AG09319 (cell line): ENCODE measurements around the gene SLC6A8.

Experiments used
- DNase-seq: peaks from one replicate; pipeline ENCODE4 v3.0.0-alpha.2; 2010; ENCODE audit warnings: low read depth; ENCODE audit errors: extremely low read depth
- TF ChIP-seq, protein P1 (sequence below): IDR thresholded peaks from 2 replicates; pipeline ENCODE4 v1.5.1; 2011; ENCODE audit warnings: low read depth, mild to moderate bottlenecking, inconsistent platforms, low read length, moderate library complexity

Gene SLC6A8

DNA sequence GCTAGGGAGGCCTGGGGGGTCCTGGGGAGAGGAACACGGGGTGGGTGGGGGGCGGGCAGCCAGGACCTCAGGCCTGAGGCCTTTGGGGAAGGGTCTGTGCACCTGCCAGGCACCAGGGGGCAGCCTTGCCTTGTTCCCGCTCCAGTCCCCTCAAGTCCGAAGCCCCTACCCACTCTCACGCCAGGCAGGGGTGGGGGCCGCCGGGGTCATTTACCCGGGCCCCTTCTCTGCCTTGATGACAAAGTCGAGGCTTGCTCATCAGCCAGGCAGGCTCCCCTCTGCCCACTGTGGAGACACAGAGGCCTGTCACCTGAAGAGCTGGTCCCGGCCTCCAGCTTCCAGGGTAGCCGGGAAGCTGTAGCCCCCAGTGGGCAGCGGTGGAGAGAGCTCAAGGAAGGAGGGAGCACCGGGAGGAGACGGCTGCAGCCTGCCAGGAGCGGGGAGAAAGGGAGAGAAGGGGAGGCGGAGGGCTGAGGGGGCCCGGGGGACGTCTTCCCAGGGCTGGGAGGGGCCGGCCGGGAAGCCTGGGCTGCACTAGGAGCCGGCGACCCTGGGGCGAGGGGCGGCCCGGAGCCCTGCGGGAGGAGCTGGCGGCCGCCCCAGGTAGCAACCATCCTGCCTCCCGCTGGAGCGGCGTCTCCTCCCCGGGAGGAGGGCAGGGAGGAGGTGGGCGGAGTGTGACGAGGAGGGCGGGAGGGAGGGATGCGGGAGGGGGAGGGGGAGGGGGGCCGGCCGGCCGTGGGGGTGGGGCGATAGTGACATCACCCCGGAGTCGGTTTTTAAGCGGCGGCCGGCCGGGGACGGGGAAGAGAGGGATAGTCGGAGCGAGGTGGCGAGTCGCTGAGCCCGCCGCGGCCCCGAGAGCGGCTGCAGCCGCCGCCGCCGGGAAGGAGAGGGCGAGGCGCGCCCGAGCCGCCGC, at the start of gene SLC6A8:
TSS of gene SLC6A8 (plus strand) at position 806 of the 919 bp plus-strand sequence. CDS start 649 bp downstream, outside the sequence.
- TF ChIP-seq, protein P1, sequence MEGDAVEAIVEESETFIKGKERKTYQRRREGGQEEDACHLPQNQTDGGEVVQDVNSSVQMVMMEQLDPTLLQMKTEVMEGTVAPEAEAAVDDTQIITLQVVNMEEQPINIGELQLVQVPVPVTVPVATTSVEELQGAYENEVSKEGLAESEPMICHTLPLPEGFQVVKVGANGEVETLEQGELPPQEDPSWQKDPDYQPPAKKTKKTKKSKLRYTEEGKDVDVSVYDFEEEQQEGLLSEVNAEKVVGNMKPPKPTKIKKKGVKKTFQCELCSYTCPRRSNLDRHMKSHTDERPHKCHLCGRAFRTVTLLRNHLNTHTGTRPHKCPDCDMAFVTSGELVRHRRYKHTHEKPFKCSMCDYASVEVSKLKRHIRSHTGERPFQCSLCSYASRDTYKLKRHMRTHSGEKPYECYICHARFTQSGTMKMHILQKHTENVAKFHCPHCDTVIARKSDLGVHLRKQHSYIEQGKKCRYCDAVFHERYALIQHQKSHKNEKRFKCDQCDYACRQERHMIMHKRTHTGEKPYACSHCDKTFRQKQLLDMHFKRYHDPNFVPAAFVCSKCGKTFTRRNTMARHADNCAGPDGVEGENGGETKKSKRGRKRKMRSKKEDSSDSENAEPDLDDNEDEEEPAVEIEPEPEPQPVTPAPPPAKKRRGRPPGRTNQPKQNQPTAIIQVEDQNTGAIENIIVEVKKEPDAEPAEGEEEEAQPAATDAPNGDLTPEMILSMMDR, result peak; percentile 25

DNA sequence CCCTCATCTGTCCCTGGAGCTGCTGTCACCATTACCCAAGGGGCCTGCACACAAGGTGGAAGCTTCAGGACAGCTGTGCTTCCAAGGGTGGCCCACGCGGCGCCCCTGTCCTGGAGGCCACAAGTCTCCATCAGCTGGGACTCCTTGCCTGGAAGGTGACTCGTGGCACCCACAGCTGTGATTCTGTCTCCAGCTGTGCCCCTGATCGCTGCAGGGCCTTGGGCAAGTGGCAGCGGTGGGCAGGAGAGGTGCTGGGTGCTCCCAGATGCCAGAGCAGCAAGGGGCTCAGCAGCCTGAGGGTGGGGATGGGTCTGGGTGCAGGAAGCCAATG, 49.7 kb upstream of the SLC6A8 start:
- TF ChIP-seq, protein P1, result no peak
- no peak for DNase-seq

More for the DNA sequence above, at the start of gene SLC6A8:
- peak; percentile 15 for DNase-seq

DNA sequence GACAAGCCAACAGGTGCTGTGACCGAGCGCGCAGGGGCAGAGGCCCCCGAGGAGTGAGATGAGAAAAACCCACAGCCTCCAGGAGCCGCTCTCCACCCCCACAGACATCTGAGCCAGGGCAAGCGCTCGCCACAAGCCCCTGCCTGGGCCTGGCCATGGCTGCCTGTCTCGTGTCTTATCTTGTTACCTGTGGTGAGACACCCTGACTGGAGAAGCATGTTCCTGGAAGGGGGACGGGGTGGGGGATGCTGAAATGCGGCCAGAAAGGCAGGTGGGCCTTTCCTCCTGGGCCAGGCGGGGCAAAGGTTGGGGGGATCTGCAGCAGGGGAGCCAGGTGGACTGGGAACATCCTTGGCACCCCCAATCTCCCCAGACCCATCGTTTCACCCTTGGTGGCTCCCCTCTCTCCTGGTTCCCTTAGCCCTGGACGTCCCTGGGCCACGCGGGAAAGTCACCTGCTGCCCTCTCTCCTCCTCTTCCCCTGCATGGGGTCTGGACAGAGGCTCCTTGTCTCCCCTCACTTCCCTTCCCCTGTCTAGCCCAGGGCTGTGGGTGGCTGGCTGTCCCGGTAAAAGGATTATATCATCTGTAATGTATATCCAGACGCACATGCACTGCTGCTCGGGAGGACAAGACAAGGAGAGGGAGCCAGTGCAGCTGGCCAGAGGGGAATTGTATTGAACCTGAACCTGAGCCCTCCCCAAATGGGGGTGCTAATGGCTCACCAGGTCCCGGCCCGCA, 49.1 kb upstream of the SLC6A8 start:
- DNase-seq, result no peak

DNA sequence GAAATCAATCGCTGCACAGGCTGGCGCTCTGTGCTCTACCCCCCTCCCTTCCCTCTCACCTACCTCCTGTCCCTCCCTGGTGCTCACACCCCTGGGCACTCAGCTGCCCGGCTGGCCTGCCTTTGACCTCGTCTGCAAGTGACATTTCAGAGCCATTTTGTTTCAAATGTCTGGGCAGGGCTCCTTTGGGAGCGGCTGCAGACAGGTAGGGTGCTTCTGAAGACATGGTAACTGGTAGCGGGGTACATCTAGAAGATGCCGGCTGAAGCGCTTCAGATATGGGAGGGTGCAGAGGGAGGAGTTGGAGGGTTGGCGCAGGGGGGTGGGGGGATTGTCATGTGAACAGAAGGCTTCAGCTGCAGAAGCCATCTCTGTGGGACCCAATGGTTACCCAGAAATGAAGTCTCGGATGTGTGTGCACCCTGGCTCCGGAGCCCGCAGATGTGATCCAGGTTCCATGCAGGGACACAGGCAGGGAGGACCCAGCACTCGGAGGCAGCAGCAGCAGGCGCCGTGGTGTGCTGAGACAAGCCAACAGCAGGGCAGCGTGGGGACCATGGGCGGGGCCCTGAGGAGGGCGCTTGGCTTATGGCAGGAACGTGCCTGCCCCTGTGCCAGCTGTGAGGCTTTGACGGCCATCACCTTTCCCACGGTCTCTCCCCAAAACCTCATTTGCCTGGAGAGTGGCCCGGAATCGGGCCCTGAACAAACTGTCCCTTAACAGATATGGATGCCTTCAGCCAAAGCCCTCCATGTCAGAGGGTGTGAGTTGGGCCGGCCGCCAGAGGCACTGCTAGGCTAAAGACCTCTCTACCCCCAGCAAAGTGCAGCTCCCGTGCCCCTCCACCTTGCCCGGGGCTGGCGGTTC, 48.3 kb upstream of the SLC6A8 start:
- TF ChIP-seq, protein P1, result no peak
- DNase-seq, result no peak

More for the DNA sequence above, 49.1 kb upstream of the SLC6A8 start:
- TF ChIP-seq, protein P1, result no peak

DNA sequence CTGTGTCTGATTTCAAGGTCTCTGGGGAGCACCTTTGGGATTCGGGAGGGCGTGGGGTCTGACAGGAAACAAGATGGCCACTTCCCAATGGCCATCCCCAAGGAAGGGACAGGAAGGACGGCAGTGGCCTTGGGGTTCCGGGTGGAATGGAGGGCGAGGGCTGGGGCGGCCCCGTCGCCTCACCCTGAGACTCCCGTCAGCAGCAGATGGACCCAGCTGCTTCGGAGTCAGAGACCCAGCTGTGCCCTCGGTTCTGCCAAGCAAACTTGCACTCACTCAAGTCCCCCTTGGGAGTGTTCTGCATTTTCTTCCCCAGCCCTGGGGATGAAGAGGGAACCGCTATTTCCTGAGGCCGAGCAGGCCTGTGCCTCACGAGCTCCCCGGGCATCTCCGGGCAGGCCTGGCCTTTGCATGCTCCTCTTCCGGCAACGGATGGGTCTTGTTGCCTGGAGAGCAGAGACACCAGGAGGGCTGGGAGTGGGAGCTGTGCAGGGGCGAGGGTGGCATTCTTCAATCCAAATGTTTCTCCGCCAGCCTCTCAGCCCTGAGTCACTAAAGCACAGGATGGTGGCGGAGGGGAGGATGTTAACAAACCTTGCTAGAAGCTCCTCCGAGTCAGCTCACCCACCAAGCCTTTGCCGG, 47.6 kb upstream of the SLC6A8 start:
- TF ChIP-seq, protein P1, result no peak
- no peak for DNase-seq

DNA sequence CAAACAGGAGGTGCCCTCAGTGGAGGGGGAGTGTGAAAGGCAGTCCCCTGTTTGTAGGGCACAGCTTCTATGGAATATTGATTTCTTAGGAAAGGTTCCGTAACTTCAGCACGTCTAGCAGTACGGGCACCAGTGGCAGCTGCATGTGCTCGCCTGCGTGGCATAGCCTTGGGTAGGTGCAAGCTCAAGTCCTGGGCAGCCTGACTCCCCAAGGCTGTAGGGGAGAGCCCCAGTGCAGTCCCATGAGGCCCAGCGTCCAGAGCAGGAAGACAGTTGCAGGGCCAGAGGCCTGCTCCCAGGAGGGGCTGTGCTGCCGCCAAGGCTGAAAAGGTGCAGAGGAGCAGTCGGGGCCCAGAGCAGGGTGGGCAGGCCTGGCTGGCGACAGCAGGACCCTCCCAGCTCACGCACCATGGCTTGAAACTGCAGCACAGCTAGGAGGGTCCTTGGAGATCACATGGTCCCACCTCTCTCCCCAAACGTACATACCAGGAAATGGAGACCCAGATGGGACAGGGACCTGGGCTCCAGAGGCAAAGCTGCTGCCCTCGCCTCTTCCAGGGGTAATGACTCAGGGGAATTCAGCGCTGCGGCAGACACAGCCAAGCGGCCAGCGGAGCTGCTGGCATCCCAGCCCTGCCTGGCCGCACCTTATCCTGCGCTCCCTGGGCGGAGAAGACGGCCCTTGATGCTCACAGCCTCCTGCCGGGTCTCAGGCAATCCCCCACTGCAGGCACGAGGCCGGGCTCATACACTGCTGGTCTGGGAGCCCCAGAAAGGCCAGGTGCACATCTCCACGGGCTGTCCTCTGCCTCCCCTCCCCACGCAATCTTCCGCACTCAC, 46.8 kb upstream of the SLC6A8 start:
- no peak for DNase-seq
- TF ChIP-seq, protein P1, result no peak
